HG03571 (cell line): ENCODE results near the gene UBASH3A.

ENCODE experiments used
- ATAC-seq: cut with Tn5 transposase; IDR thresholded peaks from one replicate; pipeline ENCODE4 v1.9.1; 2021; ENCODE audit not compliant: unreplicated experiment

The UBASH3A gene

DNA sequence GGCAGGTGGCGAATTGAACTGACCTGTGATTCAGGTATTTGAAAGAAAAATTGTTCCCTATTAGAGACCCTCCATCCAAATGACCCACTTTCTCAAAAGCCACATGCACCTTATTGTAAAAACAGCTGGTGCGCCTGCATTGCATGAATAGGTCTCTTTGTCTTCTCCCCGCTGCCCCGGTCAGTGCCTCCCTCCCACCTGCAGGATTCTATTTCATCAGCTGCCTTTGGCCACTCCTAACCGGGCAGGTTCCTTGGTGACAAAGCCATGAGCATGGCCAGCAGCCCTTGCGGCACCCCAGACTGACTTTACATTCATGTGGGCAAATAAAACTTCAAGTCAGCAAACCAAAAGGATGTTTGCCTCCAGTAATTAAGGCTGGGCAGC lies 14.3 kb upstream of the UBASH3A start:
- no peak for ATAC-seq

DNA sequence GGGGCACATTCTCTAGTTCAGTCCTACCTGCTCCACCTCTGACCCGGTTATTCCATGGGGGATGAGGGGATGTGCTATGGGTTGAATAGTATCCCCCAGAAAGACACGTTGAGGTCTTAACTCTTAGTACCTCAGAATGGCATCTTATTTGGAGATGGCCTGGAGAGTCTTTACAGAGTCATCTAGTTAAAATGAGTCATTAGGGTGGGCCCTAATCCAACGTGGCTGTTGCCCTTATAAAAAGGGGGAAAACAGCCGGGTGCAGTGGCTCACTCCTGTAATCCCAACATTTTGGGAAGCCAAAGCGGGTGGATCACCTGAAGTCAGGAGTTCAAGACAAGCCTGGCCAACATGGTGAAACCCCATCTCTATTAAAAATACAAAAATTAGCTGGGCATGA lies 13.5 kb upstream of the UBASH3A start:
- ATAC-seq = no peak

DNA sequence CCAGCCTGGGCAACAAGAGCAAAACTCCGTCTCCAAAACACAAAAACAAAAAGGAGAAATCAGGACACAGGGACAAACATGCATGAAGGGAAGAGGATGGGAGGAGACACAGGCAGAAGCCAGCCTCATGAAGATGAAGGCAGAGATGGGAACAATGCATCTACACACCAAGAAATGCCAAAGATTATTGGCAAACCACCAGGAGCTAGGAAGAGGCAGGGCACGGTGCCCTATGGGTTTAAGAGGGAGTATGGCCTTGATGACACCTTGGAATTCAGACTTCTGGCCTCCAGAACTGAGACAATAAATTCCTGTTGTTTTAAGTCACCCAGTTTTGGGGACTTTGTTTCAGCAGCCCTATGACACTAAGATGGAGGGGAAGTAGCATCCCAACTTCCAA lies 13.0 kb upstream of the UBASH3A start:
- no peak for ATAC-seq

DNA sequence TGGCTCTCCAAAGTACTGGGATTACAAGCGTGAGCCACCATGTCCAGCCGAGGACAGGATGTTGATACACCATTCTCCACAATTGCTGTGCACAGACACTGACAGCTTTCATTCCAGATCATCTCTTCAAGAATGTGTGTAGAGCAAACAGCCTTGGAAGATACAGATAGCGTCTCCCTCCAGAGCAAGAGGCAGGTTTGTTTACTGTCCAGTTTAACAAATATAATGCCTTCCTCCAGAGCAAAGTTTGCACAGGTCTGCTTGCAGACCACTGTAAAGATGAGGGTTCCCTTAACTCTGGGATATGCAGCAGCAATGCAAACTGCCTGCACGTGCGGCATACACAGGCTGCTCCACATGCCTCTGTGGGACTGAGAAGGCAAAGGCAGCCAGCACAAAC lies 12.4 kb upstream of the UBASH3A start:
- no peak for ATAC-seq

DNA sequence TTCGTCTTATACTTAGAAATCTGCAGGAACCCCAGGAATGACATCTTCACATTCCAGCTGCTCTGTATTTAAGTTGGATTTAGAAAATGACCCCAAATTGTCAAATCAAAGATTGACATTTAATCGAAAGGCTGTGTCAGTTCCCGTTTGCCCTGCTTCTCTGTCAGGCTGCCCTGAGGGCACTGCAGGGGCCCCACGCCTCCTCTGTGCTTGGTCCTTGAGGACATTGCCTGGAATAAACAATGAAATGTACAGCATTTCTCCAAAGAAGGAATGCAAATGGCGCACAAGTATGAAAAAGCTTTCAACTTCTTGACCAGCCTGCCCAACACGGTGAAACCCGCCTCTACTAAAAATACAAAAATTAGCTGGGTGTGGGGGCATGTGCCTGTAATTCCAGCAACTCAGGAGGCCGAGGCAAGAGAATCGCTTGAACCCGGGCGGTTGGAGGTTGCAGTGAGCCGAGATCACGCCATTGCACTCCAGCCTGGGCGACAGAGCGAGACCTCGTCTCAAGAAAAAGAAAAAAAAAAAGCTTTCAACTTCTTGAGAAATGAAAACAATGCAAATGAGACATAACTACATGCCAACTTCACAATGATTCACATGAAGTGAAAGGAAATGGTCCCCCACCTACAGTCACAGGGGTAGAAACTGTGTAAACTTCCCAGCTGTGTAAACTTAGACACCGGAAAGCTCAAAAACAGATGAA lies 10.8 kb upstream of the UBASH3A start:
- peak; percentile 83 for ATAC-seq

DNA sequence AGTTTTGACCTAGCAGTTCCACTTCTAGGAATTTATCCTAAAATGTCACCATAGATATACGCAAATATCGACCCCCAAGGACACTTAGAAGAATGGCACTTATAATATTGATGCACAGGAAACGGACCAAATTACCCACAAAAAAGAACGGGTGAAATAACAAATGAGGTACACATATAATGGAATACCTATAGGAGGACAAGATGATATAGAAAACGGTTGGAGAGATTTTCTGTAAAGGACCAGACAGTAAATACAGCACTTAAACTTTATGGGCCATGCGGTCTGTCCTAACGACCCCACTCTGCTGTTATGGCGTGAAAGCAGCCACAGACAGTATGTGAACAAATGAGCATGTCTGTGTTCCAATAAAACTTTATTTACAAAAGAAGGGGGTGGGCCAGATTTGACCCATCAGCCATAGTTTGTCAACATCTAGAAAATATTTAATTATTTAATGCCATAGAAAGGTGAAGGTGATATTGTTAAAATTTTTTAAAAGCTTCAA lies 10.2 kb upstream of the UBASH3A start:
- ATAC-seq = no peak

DNA sequence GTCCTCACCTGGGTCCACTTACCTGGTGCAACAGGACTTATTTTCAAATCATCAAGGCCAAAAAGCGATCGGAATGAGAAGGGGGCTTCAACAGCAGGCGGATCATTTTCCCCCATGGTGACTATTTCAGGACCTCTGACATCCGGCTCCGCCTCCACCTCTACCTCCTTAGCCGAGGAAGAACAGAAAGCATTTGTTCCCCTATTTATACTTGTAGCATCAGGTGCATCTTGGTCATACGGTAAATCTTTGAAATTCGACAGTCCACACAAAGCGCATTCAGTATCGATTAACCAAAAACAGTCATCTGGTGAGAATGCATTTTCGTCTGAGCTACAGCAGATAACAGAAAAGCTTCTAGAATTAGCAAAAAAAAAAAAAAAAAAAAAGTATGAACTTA lies 8.4 kb upstream of the UBASH3A start:
- ATAC-seq = no peak

DNA sequence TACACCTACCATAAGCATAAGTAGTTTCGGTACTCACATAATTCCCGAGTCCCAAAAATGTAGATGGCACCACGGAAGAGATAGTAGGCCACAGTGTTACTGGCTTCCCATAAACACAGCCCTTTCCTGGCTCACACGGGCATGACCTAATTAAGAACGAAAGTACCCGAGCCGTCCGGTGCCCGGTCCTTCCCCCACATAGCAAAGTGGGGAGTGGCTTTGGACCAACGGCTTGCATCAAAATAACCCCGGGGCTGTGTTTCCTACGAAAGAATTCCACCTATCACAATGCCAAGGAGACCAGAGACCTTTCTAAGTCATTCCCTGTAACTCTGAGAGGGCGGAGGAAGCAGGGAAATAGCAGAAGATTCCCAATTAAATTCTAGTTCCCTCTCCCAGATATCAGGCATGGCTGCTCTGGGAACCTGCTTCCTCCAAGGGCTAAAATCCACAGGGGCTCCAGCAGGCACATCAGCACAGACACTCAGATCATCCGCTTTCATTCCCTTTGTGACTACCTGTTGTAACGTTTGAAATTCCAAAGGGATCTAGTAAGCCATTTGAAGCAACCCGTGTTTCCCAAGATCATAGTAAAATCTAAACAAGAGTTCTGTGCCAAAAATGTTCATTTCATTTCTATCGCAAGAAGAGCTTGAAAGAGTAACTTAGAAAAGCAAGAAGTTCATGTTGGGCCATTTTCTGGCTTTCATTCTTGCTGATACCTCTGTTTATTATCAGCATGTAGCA lies 7.6 kb upstream of the UBASH3A start, which contains the start of gene TMPRSS3:
Gene TMPRSS3 (minus strand): TSS at position 148 of the 747 bp plus-strand sequence. CDS start 635 bp downstream, outside the sequence.
- no peak for ATAC-seq

DNA sequence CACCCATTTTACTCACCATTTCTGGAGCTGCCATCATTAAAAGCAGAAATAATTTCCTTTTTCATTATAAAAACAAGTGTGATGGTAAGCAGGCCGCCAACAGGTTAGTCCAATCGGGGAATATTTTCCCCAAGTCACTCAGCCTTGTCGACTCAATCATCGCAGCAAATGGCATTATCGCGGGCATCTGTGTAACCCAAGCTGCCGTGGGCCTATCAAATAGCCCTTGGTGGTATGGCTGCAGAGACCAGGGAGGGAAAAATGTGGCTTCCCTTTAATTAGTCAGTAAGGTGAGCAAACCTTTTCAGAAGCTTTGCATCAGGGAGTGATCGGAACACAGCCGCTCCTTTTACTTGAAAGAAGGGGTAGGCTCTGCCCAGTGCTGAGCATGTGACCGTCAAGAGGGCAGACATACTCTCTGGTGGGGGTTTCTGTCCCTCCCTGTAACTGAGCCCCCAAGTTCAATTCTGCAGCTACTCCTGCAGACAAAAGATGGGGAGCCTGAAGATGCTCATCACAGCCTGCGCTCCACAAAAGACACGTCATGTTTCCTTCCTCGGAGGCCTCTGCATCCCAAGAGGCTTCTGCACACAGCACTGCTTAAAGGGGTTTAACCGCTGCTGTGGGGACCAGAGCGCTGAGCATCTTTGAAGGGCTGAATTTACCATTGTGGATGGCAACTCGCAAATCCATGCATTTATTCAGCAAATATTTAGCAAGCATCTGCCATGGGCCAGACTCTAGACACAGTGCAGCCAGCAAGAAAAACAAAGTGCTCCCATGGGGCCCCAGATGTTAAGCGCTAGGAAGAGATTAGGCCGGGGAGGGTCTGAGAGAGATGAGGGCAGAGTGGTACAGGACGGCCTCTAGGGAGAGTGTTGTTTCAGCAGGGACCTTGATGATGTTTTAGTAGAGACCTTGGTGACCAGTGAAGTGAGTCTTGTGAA lies 6.6 kb upstream of the UBASH3A start:
- no peak for ATAC-seq

DNA sequence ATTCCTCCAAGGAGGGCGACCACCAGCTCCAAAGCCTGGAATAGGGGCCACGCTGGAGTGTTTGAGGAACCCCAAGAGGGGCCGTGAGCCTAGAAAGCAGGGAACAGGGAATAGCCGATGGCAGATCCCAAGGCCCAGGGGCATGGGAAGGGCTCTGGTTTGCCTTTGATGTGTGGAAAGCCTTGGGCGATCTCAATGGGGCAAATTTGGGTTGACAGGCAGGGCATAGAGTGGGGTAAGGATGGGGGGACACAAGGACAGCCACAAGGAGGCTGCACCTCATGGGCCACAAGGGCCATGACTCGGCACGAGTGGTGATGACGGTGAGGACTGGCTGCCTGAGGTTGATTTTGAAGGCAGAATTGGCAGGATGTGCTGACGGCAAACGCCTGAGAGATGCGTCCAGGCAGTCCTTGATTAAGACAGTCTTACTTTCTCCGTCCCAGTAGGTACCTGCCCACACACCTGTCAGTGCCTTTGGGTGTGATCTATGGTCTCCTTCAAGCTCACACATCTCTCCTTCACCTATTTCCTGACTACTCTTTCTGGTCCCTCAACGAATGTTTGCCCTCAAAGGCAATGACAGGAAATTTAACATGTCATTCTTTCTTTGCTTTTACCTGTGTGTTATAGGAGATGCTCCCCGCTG lies 5.8 kb upstream of the UBASH3A start:
- no peak for ATAC-seq

DNA sequence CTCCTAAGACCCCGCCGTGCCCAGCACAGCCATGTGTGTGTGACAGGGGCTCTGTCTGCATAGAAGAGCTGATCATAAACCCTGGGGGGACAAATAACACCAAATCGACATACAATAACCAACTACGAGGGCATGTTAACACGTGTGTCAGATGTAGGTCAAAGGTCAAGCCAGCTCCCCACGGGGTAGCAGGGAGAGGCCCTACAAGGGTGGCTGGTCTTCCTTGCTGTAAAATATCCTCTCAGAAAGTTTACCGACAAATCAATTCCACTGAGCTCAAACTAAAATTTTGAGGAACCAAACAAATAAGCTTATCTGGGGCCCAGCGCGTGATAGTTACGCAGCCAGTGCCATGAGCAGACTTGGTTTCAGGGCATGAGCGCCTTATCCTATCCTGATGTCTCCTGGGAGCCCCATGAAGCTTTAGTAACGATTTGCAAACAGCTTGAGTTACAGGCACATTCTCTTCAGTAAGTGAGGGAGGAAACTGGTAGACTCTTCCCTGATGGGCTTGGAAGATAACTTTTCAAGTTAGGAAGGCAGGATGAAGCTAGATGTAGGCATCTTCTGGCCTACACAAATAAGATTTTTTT lies 5.2 kb upstream of the UBASH3A start:
- no peak for ATAC-seq

DNA sequence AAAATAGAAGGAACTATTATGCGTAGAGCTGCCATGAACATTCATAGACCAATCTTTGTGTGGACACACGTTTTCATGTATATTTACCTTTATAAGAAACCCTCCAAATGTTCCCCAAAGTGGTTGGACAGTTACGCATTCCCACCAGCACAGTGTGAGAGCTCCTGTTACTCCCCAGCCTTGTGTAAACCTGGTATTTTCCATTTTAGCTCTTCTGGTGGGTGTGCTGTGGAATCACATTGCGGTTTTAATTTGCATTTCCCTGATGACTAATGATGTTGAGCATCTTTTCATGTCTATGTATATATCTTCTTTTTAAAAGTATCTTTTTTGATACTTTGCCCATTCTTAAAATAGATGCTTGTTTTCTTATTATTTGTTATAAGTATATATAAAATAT lies 3.2 kb upstream of the UBASH3A start:
- ATAC-seq = no peak

DNA sequence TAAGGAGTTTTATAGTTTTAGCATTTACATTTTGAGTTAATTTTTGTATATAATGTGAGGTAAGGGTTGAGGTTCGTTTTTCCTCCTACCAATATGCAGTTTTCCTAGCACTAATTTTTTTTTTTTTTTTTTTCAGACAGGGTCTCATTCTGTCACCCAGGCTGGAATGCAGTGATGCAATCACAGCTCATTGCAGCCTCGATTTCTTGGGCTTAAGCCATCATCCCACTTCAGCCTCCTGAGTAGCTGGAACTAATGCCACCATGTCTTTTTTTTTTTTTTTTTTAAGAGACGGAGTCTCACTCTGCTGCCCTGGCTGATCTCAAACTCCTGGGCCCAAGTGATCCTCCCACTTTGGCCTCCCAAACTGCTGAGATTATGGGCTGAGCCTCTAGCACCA lies 2.5 kb upstream of the UBASH3A start:
- ATAC-seq = no peak

DNA sequence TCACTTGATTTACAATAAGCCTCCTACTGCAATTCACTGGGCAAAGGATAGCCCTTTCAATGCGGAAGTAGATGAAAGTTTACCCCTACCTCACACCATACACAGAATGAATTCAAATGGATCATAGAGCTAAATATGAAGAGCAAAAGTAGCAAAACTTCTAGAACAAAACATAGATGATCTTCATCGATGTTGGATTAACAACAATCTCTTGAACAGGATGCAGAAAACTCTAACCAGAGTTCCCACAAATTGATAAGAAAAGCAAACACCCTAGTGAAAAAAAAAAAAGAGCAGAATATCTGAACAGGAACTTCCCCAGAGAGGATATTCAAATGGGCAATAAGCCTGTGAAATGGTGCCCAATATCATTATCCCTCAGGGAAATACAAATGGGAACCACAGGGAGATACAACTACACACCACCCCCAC lies 1.9 kb upstream of the UBASH3A start:
- no peak for ATAC-seq

DNA sequence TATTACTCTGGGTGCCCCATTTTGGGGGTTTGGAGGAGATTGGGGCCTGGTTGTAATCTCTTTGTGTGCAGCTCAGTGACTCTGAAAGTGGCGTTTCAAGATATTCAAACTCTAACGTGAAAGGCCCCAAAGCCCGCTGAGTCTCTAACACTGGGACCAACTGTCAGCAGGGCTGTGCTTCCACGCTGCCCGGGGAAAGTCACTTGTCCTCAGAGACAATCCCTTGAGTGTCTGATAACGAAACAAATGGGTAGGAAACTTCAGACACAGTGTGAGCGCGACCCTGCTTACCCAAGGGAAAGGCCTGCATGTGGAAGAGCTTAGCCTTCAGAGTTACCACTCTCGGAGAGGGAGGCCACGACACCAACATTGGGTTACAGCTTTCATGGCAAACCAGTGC lies 837 bp downstream of the UBASH3A start:
- no peak for ATAC-seq

DNA sequence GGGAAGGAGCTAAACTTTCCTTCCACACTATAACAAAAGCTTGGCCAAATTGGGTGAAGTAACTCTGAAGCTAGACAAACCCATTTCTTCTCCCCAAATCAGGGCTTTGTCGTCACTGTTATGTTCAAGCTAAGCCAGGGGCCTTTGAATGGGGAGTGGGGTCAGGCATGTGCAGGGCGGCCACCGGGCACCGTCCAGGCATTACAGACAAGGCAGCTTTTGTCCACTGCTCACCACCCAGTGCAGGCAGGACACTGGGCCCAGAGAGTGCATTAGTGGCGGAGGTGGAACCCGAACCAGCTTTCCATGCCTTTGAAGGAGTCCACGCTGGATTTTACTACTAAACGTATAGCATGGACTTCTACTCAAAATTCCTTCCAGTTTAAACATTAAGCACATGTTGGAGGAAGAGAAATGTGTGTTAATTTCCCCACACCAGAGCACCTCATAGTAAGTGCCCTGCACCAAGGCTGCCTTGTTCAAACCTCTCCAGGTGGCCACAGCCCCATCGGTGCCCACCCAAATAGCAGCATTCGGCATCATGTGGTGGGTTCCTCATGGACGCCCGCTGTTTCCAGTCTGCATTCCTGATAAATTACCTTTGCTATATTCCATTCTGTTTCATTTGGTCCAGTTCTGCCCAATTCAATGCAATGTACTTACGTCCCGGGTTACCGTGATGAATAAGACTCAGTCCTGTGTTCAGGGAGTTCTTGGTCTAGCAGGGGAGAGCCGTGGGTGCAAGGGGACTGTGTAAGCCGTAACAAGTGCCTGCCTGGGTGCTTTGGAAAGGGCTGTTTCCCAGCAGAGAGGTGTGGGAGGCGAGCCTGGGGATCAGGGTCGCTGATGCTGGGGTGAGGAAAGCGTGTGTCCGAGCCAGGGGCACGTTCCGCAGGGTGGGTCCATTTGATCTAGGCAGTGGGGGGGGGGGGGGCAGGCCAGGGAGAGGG lies 1.6 kb downstream of the UBASH3A start:
- ATAC-seq = no peak

DNA sequence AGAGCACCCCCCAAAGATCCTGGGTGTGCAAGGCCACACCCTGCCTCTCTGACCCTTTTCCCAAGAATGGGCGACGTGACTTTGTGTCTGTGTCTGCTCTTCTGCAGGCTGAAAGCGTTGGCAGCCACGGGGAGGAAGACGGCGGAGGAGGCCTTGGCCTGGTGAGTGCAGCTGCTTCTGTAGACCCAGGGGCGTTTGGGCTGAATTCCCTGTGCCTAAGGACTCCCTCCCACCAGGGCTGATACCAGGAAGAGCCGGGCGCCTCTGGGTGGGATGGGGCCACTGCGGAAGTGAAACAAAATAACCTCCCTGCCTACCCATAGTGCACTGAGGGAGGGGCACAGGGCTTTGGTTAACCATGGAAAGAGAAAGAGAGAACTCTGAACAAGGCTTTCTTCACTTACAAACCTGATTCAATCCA lies 2.5 kb downstream of the UBASH3A start:
- no peak for ATAC-seq

DNA sequence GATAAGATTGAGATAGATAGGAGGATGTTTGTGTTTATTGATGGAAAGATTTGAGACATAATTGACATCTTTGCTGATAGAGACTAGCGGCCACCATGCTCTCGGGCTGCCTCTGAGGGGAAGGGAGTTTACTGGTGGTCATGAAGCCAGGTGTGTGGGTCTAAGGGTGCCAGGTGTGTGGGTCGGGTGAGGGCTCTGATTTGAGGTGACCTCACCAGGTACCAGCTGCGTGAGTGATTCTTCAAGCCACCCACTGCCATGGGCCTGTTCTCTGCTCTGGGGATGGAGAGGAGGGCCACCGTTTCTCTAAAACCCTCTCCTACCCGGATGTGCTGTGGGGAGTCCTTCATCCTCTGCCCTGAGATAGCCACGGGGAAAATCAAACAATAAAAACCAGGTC lies 3.2 kb downstream of the UBASH3A start:
- no peak for ATAC-seq

DNA sequence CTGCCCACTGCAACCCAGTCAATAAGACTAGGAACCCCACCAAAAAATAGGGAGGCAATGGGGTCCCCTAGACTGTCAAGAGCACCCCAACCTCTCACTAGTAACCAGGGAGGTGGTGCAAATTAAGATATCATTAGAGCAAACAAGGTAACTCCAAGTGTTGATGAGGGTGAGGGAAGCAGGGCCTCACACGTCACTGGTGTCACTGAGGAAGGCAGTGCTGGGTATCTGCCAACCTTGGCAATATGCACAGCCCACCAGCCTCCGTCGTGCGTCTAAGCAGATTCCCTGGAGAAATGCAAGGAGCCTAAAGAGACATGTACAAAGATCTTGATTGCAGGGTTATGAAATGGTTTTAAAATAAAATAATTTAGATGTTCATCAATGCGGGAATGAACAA lies 3.8 kb downstream of the UBASH3A start:
- no peak for ATAC-seq
